HG03135 (cell line): ENCODE results near the gene HEATR5A.
"Not testable (repeated sequence)": the region's sequence is repeated elsewhere in the genome, so short reads cannot be mapped to it uniquely, and the experiment has no call there.

ENCODE experiments used
- ATAC-seq: cut with Tn5 transposase; IDR thresholded peaks from one replicate; pipeline ENCODE4 v1.9.1; 2021; ENCODE audit warnings: mild to moderate bottlenecking, moderate library complexity; ENCODE audit not compliant: unreplicated experiment

Gene HEATR5A

GRCh38 chr14:31336646-31337045 is 83.7 kb downstream of the HEATR5A start:
- ATAC-seq = no peak

DNA sequence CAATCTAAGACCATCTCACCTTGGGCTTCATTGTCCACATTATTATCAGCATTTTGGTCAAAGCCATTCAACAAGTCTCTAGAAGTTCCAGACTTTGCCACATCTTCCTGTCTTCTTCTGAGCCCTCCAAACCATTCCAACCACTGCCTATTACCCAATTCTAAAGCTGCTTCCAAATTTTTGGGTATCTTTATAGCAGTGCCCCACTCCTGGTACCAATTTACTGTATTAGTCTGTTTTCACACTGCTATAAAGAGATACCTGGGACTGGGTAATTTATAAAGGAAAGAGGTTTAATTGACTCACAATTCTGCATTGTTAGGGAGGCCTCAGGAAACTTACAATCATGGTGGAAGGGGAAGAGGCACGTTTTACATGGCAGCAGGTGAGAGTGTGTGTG is 89.0 kb downstream of the HEATR5A start:
- ATAC-seq = not testable (repeated sequence)

DNA sequence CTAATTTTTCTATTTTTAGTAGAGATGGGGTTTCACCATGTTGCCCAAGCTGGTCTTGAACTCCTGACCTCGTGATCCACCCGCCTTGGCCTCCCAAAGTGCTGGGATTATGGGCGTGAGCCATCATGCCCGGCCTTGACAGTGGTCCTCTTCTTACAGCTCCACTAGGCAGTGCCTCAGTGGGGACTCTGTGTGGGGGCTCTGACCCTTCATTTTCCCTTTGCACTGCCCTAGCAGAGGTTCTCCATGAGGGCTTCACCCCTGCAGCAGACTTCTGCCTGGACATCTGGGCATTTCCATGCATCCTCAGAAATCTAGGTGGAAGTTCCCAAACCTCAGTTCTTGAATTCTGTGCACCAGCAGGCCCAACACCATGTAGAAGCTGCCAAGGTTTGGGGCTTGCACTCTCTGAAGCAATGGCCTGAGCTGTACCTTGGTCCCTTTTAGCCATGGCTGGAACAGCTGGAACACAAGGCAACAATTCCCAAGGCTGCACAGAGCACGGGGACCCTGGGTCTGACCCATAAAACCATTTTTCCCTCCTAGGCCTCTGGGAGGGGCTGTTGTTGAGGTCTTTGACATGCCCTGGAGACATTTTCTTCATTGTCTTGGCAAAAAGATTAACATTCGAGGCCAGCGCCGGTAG is 90.4 kb downstream of the HEATR5A start:
- ATAC-seq = not testable (repeated sequence)

DNA sequence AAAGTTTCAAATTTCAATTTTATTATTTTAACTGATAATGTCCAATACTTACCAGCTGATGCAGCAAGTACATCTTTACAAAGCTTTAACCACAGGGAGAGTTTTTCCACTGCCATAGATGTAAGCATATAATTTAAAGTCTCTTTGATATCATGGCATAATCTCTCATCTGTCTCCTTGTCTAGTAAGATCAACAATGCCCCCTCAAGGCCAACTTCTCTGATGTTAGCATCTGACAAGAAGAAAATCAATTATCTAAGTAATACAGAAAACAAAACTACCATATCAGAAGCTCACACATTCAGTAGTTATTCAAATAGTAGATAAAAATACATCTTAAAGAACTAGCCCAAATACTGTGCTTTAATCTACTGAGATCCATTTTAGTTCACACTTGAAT is 94.2 kb downstream of the HEATR5A start:
- ATAC-seq = no peak

- no peak for ATAC-seq
Measured at GRCh38 chr14:31323419-31323818, 96.9 kb downstream of the HEATR5A start.

DNA sequence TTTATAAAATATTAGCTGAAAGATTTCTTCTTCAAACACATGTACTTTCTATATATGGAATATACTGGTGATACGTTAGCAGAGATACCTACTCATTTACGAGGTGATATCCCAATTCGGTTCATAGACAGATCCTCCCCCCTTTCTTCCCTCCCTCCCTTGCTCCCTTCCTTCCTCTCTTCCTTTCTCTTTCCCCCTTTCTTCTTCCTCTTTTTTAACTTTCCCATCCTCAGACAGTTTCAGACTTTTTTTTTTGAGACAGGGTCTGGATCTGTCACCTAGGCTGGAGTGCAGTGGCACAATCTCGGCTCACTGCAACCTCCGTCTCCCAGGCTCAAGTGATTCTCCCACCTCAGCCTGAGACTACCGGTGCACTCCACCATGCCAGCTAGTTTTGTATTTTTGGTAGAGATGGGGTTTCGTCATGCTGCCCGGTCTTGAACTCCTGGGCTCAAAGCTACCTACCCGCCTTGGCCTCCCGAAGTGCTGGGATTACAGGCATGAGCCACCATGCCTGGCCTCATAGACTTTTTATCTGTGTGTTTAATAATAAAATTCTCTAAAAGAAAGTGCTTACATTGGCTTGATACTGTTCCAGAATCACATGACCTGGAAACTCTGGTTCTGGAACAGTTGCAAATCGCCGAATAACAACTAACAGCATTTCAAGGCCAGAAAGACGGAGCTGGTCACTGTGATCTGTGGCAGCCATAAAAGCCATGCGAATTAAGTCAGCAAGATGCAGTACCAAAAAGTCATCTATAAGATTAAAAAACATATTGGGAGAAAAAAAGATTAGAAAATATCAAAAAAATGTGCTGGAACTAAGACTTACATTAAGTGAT is 99.2 kb downstream of the HEATR5A start:
- ATAC-seq = no peak

DNA sequence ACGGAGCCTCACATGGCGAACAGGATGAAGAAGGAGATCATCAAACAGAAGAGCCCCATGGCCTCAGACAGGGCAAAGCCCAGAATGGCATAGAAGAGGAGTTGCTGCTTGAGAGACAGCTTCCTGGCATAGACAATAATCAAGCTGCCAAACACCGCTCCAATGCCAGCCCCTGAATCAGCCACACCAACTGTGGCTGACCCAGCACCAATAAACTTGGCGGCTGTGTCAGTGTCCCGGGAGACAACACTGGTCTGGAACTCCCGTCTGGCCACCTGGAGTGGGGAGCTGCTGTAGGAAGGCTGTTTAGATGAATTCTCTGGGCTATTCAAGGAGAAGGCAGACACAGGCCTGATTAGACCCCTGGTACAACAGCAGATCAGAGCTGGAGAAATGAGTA is 100.1 kb downstream of the HEATR5A start:
- no peak for ATAC-seq

- ATAC-seq = no peak
Measured at GRCh38 chr14:31319701-31320100, 100.6 kb downstream of the HEATR5A start.

DNA sequence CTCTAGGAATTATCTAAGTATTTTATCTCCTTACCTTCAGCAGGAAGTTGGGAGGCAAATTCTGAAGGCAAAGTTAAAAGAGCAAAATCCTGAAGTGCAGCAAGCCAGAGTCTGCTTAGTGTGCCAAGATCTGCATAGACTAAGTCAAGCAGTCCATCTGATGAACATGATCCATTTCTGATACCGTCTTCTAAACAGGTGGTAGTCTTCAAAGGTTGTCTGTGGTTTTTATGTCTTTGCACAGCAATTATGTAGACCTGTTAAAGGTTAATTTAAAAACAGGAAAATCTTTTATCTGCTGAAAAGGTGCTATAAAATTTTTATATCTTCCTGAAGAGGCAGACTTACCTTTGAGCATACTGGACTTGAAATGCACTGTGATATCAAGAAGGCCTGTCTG is 107.4 kb downstream of the HEATR5A start:
- no peak for ATAC-seq

- not testable (repeated sequence) for ATAC-seq
Measured at GRCh38 chr14:31312370-31312769, 108.0 kb downstream of the HEATR5A start.

DNA sequence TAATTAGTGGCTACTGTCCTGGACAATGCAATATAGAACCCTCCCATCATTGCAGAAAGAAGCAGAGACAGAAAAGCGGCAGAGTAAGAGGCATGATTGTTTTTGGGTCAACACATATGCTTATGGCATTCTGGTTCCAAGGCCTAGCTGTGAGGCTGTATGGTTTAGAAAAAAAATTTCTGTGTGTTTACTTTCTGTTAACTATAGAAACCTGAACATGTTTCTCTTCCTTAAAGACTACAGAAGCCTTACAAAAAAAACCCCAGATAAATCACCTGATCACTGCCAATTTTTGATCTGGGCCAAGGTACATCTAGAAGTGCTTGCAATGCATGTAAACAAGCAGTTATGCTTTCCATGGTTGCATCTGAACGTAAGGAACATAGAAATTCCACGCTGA is 112.7 kb downstream of the HEATR5A start:
- ATAC-seq = no peak

GRCh38 chr14:31307198-31307597 is 113.2 kb downstream of the HEATR5A start:
- ATAC-seq = no peak

DNA sequence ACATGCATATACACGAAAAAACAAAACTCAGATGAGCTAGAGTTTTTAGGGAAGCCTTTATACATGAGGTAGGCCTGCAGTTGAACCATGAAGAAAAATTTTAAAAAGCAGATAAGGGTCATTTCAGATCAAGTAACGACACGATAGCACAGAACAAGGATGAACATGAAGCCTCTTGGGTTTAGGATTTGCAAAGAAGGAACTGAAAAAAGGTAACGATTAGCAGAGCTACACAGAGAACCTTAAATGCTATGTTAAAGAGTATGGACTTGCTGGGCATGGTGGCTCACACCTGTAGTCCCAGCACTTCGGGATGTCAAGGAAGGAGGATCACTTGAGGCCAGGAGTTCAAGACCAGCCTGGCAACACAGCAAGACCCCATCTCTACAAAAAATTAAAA is 116.7 kb downstream of the HEATR5A start:
- no peak for ATAC-seq

GRCh38 chr14:31300883-31301282 is 119.5 kb downstream of the HEATR5A start:
- no peak for ATAC-seq

DNA sequence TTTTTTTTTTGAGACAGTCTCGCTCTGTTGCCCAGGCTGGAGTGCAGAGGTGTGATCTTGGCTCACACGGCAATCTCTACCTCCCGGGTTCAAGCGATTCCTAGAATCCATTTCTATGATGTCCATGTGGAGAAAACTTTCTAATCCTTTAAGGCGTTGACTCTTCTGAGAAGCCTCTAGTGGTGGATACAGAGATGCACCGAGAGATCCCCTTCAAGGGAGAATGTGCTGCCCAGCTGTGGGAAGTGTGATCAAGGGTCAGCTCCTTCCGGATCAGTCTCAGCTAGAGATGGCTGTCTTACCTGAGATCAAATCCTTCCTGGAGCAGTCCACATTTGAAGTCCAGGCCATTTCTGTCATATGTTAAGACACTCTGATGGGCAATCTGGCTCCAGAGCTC is 120.1 kb downstream of the HEATR5A start:
- ATAC-seq = no peak

DNA sequence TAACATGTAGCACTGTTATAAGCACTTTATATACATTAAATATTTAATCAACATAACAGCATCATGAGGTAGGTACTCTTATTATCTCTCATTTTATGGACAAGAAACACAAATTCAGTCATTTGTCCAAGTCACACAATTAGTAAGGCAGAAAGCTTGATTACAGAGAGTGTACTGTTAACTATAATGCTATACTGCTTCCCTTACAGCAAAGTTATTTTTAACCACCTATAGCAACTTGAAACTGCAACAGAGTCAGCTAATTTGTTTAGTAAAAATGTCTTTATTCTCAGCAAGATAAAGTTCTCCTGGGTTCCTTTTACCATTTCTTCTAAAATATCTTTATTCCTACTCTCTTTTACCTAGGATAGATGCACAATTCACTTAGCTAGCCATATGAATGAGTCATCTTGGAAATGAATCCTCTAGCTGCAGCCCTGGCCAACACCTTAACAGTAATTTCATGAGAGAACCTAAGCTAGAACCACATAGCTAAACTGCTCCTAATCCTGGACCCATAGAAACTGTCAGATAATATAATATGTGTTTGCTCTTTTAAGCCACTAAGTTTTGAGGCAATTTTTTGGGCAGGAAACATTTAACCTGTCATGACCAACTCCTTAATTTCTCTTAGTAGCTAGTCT is 122.5 kb downstream of the HEATR5A start:
- ATAC-seq = no peak

DNA sequence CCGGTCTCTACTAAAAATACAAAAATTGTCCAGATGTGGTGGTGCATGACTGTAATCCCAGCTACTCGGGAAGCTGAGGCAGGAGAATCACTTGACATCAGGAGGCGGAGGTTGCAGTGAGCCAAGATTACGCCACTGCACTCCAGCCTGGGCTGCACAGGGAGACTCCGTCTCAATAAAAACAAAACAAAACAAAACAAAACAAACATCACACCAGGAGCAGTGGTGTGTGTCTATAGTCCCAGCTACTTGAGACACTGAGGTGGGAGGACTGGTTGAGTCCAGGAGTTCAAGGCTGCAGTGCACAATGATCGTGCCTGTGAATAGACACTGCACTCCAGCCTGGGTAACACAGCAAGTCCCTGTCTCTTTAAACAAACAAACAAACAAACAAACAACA is 123.2 kb downstream of the HEATR5A start:
- ATAC-seq = no peak

DNA sequence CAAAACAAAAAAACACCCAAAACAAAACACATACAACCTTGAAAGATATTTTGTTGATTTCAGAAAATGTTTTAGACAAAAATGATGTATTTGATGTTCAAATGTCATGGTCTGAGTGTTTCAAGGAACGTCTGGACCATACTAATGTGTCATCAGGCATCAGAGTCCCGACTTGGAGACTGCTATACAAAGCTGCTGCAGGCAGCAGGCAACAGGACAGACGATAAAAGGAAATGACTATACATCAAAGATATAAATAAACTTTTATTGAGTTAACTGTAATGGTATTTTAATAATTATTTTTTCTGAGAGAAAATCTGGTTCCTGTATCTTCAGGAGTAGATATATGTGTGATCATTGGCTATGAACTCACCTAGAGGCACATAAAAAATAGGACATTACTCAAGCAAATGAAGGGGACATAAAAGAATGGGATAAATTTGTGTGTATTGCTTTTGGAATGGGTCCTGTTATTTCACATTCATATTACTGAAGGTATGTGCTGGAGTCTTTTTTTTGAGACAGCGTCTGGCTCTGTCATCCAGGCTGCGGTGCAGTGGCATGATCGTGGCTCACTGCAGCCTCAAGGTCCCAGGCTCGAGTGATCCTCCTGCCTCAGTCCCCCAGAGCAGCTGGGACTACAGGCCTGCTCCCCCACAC is 125.5 kb downstream of the HEATR5A start:
- ATAC-seq = no peak

DNA sequence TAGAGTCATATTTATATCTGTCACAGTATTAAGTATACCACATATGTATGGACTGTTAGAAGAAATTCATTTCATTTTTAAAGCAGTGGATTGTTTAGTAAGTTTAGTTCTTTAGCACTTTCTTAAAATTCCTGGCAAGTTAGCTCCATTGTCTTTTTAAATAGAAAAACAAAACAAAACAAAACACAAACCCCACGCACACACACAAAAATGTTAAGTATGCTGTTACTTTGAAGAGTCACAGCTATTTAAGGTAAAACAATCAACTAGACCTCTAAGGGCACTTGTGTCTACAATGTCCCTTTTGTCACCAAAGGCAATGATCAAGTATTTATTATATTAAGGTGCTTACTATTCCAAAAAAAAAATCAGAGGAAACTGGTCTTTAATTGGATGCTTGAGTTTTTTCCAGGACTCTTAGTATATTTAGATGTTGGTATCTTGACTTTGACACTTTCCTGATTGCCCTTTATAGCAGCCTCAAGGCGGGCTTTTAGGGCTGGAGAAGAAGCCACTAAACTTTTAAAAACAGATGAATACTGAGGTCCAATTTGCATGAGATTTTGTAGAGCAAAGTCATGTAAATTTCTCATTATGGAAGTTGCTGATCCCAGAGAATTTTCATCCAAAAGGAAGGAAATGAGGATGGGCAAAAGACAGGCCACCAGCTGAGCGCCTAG is 127.3 kb downstream of the HEATR5A start:
- no peak for ATAC-seq

DNA sequence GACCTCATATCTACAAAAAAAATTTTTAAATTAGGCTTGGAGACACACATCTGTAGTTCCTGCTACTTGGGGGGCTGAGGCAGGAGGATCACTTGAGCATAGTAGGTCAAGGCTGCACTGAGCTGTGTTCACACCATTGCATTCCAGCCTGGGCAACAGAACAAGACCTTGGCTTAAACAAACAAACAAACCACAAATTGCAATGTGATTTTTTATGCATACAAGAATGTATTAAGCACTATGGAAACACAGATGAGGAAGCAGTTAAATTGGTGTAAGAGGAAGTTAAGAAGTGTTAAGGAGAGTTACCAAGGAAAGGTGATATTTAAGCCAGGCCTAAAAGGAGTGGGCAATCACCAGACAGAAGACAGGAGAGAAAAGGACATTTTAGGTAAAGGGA is 129.1 kb downstream of the HEATR5A start:
- no peak for ATAC-seq
